ENCODE data around the gene C10orf71.

The C10orf71 gene

DNA sequence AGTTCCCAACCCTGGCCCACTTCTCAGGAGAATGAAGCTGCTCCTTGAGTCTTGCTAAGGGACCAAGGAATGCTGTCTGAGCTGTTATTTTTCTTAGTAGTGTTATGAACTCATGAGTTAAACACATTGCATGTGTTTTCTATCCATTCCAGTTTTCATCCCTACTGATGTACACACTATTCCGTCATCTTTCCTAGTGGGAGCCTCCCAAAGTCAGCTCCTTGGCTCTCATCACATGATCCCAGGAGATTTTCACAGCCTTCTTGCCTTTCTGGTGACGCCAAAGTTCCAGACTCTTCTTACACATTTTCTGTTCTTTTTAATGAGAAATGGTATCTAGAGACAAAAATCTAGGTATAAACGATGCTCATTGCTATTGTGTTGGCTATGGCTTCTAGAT lies 8.4 kb upstream of the C10orf71 start:
- DNase-seq (ENCODE audit: low read depth in 3 of 3, low spot score in 1 of 3): no peak

- no peak for DNase-seq (ENCODE audit: low read depth in 3 of 3, low spot score in 1 of 3)
Observed at GRCh38 chr10:49292565-49293207, 6.3 kb upstream of the C10orf71 start.

DNA sequence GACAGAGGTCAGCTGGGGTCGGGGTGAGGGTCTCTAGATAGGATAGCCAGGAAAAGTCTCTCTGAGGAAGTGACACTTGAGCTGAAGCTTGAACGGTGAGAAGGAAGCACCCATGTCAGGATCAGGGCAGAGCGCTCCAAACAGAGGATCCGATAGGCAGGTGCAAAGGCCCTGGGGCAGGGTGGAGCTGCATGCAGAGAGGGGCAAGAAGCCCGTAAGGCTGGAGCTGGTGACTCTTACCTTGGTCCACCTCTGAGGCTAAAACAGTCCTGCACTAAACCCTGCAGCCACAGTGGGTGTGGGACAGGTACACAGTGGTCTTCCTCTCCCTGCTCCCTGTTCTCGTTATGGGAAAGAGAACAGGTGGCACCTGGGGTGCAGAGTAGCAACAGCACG lies 5.8 kb upstream of the C10orf71 start:
- no peak for DNase-seq (ENCODE audit: low read depth in 3 of 3, low spot score in 1 of 3)

- no peak for DNase-seq (ENCODE audit: low read depth in 3 of 3, low spot score in 1 of 3)
Observed at GRCh38 chr10:49294731-49295130, 4.2 kb upstream of the C10orf71 start.

DNA sequence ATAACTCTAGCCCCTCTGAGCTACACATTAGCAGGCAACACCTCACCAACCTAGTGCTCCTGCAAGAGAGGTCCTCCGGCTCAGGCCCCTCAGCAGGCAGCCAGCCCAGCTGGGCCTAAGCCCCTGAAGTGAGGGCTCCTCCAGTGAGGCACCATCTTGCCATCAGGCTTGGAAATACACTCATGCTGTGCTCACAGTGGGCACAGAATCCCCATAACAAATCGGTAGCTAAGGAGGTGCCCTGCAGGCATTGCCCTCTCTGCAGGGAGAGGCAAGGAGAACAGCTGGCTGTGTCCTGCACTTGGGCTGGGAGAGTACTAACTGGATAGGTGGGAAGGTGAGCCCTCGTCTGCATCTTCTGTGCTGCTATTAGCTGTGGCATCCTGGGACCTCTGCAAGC lies 3.7 kb upstream of the C10orf71 start:
- DNase-seq (ENCODE audit: low read depth in 3 of 3, low spot score in 1 of 3): no peak

GRCh38 chr10:49296382-49296781 lies 2.6 kb upstream of the C10orf71 start:
- DNase-seq (ENCODE audit: low read depth in 3 of 3, low spot score in 1 of 3): no peak

GRCh38 chr10:49296836-49297235 lies 2.1 kb upstream of the C10orf71 start:
- no peak for DNase-seq (ENCODE audit: low read depth in 3 of 3, low spot score in 1 of 3)

GRCh38 chr10:49297818-49298670 lies 926 bp upstream of the C10orf71 start:
- no peak for DNase-seq (ENCODE audit: low read depth in 3 of 3, low spot score in 1 of 3)

- no peak for DNase-seq (ENCODE audit: low read depth in 3 of 3, low spot score in 1 of 3)
Observed at GRCh38 chr10:49298671-49298982, 343 bp upstream of the C10orf71 start.

- DNase-seq (ENCODE audit: low read depth in 3 of 3, low spot score in 1 of 3): no peak
Observed at GRCh38 chr10:49299816-49300139, 808 bp downstream of the C10orf71 start.

DNA sequence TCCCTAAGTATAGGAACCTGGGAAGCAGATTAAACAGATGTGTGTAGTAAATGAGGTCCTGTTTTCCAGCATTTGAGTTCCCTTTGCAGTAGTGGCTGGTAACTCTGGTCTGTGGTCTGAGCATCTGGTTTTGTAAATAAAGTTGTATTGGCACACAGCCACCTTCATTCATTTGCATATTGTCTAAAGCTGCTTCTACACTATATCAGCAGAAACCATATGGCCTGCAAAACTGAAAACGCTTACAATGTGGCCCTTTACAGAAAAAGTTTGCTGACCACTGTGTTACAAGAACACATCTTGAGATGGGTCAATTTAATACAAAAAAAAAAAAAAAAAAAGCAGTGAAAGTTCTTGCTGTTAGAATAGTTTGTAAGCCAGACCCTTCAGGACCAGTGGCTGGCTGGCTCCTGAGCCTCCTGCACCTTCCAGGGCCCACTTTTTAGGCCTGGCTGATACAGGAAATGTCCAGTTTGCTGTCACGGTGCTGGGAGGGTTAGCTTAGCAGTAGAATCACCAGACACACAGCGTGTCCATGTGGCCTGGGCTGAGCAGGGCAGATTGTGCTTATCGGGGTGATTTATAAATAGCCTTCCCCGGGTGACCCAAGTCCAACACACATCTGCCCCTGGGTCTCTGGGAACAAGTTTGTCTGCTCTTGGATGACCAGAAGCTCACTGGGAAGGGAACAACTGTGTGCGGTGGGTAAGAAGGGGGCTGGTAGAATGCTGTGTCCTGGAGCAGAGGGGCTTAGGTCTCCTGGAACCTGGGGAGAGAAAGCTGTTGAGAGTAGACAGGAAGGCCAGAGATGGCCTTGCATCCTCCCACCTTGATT lies 1.4 kb downstream of the C10orf71 start:
- DNase-seq (ENCODE audit: low read depth in 3 of 3, low spot score in 1 of 3): no peak

GRCh38 chr10:49301302-49301701 lies 2.3 kb downstream of the C10orf71 start:
- DNase-seq (ENCODE audit: low read depth in 3 of 3, low spot score in 1 of 3): no peak

GRCh38 chr10:49302088-49302487 lies 3.1 kb downstream of the C10orf71 start:
- no peak for DNase-seq (ENCODE audit: low read depth in 3 of 3, low spot score in 1 of 3)

DNA sequence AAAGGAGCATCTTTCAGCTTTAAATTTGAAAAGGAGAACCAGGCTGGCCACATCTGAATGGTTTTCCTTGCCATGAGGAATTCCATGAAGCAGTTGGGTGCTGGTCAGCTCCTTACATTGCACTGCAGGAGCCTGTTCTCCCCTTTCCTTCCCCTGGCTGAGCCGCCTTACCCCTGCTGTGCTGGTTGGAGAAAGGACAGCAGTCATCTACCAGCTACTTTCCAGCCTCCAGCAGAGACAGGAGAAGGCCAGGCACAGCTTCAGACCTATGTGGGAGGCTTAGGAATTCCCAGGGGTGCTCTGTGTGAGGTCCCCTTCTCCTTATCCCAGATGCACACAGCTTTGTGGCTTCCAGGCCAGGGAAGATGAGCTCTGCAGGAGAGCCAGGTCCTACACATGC lies 4.7 kb downstream of the C10orf71 start:
- DNase-seq (ENCODE audit: low read depth in 3 of 3, low spot score in 1 of 3): no peak

DNA sequence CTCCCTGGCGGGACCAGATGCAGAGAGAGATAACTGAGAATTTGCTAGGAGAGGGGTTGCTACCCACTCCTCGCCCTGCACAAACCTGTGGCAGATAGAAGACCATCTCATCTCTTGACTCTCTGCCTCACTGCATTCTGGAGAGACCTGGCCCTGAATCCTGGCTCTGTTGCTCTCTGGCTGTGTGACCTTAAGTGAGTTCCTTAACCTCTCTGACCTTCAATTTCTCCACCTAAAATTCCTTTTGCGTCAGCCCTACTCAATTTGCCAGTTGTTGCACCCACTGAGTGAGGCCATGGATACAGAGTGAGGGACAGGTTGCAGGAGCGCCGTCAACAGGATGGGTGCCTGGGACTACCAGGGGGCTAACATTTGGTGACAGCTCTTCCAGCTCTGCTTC lies 5.2 kb downstream of the C10orf71 start:
- DNase-seq (ENCODE audit: low read depth in 3 of 3, low spot score in 1 of 3): no peak

DNA sequence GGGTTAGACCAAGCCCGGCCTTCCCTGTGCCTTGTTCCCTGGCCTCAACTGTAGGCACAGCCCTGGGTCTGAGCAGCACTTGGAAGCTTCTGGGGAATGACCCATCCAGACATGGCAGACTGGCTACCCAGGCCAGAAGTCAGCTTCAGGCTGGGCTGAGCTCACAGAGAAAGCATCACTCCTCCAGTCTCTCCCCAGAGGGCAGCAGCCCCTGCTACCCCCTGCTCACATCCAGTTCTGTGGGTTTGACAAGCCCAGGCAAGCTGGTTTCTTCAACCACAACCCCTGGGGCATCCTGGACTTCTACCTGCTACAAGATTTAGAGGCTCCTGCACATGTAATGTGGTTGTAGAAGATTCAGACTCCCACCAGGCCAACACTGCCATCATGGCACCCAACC lies 9.0 kb downstream of the C10orf71 start:
- no peak for DNase-seq (ENCODE audit: low read depth in 3 of 3, low spot score in 1 of 3)

- no peak for DNase-seq (ENCODE audit: low read depth in 3 of 3, low spot score in 1 of 3)
Observed at GRCh38 chr10:49308881-49309280, 9.9 kb downstream of the C10orf71 start.

DNA sequence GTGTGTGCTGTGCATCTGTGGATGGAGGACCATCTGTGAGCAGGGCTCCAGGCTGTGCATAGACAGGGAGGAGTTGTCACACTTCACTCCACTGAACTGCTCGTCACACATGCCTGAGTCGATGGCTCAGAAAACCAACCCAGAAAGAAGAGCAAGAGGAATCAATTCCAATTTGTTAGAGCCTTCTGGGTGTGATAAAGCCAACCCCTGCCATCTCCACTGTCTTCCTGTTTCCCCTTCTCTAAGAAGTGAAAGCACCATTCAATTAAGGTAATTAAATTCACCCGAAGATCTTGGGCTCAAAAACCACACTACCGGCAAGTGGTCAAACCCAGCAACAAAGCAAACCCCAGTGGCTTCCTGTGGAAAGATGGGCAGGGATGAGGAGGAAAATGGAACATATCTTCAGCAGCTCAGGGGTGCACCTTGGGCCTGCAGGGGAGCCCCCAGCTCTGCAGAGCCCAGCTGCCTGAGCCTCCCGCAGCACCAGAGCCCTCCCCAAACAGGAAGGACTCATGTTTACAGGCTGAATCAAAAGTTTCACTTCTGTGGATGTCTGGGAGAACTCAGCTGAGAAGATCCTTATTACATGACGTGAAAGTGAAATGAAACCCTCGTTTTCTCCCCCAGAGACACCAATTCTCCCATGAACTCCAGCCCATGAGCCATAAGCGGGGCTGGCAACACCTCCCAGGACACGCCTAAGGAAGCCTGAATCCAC lies 10.9 kb downstream of the C10orf71 start:
- no peak for DNase-seq (ENCODE audit: low read depth in 3 of 3, low spot score in 1 of 3)

GRCh38 chr10:49310460-49310859 lies 11.5 kb downstream of the C10orf71 start:
- DNase-seq (ENCODE audit: low read depth in 3 of 3, low spot score in 1 of 3): no peak

DNA sequence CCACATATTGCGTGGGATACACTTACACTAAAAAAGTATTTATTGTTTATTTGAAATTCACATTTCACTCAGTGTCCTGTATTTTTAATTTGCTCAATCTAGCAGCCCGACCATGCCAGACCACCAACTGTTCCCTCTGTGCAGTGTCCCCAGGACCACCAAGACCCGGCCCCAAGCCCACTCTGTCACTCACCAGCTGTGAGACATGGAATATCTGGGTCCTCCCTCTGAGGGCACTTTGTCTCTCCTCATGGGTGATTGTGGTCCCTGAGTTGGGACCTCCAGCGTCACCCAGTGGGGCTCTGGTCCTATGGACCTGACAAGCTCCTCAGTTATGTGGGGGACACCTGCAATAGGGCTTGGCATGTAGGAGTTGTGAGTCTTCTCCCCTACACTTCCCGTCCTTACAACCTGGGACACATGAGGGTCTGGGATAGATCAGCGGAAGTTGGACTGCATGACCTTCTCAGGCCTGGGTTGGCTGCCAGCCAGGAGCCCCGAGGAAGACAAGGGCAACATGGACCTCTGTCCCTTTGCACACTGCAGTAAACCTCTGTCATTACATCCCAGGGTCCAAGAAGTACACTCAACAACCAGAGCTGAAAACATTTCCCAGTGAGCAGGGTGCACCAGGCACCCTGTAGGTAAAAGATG lies 12.1 kb downstream of the C10orf71 start:
- DNase-seq (ENCODE audit: low read depth in 3 of 3, low spot score in 1 of 3): no peak
